Islet of Langerhans (tissue), 1 donor: ENCODE results near the gene ZNF132.
"Not testable (repeated sequence)": the region's sequence is repeated elsewhere in the genome, so short reads cannot be mapped to it uniquely, and the experiment has no call there.

ENCODE experiments used
- FAIRE-seq: peaks from one replicate; lab custom pipeline; 2011; peaks lifted over from hg19 to GRCh38; lab: Jason Lieb, UNC

ZNF132 gene

DNA sequence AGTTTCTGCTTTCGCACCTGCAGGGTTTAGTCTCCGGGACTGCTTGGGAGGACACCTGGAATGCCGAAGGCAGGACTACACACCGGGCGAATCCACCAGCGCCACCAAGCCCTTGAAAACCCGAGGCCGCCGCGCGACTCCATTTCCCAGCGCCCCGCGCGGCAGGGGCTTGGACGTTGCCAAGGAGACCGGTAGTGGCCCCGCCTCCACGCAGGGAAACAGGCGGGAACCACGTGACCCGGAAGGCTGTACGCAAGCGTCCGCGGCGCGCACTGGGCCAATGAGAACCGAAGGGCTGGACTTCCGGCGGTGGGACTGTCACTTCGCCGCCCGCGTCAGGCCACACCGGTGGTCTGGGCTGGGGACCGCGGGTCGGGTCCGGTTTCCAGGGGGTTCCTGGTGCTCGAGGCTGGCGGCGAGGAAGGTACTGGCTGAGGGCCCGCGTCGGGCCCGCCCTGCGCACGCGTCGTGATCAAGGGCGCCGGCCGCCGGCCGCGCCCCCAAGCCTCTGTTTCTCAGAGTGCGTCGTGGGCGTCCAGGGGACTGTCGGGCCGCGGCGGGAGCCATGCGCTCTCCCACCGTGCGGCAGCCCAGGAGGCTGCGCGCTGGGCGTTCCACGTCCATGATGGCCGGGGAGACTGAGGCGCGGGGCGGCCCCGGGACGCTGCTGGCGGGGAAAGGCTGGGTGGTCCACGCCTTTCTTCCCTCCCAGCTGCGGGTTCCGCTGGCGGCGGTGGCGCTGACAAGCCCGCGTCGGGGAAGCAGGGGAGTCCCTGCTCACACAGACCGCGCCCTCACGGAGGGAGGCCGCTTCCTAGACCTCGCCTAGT is 27.0 kb upstream of the ZNF132 start, which contains the start of gene ZNF324:
ZNF324 (plus strand) TSS at position 321 of the 830 bp plus-strand sequence. CDS start 2,106 bp downstream, outside the sequence.
- FAIRE-seq, result no peak

DNA sequence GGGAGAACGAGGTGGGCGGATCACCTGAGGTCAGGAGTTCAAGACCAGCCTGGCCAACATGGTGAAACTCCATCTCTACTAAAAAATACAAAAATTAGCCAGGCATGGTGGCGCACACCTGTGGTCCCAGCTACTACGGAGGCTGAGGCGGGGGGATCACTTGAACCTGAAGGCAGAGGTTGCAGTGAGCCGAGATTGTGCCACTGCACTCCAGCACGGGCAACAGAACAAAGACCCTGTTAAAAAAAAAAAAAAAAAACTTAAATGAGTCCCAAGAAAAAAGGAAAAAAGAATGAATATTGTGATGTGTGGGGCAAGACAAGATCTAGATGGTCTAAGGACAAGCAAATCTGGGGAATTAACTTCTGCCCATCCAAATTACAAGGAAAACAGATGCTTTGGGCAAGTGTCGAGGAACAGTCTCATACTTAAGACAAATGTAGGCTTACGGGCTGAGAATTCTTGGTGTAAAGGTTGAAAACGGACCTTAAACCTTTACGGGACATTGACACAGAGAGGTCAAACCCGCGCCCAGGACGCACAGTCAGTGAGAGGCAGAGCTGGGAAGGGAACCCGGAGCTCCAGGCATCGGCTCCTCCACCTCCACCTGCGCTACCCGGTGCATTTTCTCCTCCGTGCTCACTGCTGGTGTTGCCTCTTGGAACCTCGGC is 26.3 kb upstream of the ZNF132 start:
- FAIRE-seq, result no peak

DNA sequence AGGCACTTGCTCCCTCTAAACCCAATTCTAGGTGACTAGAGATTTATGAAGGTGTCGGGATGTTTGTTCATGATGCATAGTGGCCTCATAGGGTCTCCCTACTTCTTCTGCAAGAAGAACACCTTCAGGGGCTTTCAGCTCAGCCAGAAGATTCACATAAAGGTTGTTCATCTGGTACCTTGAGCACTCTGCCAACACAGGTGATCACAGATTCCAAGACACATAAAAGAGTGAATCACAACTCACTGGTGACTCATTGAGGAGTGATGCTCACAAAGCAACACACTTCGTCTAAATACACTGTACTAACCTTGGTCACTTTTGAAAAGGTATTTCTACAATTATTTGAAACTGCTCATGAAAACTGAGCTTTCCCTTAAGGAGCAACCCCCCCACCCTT is 20.1 kb upstream of the ZNF132 start:
- FAIRE-seq, result no peak

DNA sequence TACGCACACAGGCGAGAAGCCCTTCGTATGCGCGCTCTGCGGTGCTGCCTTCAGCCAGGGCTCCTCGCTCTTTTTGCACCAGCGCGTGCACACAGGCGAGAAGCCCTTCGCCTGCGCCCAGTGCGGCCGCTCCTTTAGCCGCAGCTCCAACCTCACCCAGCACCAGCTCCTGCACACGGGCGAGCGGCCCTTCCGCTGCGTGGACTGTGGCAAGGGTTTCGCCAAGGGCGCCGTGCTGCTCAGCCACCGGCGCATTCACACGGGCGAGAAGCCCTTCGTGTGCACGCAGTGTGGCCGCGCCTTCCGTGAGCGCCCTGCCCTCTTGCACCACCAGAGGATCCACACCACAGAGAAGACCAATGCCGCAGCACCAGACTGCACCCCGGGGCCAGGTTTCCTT is 16.2 kb upstream of the ZNF132 start:
- FAIRE-seq, result no peak

DNA sequence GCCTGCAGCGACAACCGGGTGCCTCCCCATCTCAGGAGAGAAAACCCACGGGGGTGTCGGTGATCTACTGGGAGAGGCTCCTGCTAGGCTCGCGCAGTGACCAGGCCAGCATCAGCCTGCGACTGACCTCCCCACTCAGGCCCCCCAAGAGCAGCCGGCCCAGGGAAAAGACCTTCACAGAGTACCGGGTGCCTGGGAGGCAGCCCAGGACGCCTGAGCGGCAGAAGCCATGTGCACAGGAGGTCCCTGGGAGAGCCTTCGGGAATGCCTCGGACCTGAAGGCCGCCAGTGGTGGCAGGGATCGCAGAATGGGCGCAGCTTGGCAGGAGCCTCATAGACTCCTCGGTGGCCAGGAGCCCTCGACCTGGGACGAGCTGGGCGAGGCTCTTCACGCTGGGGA is 15.4 kb upstream of the ZNF132 start:
- FAIRE-seq, result no peak

DNA sequence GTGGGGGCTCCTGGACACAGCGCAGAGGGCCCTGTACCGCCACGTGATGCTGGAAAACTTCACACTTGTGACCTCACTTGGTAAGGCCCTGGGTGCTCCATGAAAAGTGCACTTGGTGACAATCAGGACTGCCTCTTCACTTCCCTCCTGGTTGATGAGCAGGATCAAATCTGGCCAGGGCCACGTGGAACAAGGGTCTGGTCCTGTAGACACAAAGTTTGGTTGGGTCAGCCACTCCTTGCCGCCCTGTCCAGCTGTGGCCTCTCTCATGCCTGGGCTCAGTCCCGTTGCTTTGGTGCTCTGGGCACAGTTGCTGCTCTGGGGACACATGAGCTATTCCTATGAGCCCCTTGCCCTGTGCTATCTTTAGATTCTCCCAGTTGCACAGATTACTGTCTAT is 13.8 kb upstream of the ZNF132 start:
- FAIRE-seq, result no peak

DNA sequence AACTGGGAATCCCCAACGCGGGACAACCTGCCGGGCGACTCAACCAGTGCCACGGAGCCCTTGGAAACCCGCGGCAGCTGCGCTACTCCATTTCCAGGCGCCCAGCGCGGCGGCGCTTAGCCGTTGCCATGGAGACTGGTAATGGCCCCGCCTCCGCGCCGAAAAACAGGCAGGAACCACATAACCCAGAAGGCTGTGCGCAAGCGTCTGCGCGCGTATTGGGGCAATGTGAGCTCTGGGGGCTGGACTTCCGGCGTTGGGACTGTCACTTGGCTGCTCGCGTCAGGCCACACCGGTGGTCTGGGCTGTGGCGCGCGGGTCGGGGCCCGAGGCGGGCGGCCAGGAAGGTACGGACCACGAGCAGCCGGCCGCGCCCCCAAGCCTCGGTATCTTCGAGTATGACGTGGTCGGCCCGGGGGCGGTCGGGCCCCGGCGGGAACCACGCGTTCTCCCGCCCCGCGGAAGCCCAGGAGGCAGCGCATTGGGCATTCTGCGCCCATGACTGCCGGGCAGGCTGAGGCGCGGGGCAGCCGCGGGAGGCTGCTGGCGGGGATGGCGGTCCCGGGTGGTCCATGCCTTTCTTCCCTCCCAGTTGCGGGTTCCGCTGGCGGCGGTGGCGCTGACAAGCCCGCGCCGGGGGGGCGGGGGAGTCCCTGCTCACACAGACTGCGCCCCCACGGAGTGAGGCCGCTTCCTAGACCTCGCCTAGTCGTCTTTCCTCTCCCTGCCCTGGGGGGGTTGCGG is 11.6 kb upstream of the ZNF132 start, which contains the start of gene ZNF324B:
ZNF324B (plus strand) TSS at position 265 of the 744 bp plus-strand sequence. CDS start 2,080 bp downstream, outside the sequence.
- FAIRE-seq, result peak; percentile 9

DNA sequence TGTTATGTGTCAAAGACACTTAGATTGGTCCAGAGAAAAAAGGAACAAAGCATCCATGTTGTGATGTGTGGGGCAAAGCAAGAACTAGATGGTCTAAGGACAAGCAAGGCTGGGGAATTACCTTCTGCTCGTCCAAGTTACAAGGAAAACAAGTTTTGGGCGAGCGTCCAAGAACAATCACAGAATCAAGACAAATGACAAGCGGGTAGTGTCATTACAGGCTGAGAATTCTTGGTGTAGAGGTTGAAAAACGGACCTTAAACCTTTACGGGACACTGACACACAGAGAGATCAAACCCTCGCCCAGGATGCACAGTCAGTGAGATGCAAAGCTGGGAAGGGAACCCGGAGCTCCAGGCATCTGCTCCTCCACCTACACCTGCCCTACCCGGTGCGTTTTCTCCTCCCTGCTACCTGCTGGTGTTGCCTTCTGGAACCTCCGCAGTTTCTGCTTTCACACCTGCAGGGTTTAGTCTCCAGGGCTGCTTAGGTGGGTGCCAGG is 11.0 kb upstream of the ZNF132 start:
- FAIRE-seq, result no peak

DNA sequence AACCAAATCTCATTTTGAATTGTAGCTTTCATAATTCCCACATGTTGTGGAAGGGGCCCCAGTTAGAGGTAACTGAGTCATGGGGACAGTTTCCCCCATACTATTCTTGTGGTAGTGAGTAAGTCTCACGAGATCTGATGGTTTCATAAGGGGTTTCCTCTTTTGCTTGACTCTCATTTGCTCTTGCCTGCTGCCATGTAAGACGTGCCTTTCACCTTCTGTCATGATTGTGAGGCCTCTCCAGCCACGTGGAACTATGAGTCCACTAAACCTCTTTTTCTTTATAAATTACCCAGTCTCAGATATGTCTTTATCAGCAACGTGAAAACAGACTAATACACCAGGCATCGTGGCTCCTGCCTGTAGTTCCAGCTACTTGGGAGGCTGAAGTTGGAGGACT is 10.0 kb upstream of the ZNF132 start:
- FAIRE-seq, result not testable (repeated sequence)

DNA sequence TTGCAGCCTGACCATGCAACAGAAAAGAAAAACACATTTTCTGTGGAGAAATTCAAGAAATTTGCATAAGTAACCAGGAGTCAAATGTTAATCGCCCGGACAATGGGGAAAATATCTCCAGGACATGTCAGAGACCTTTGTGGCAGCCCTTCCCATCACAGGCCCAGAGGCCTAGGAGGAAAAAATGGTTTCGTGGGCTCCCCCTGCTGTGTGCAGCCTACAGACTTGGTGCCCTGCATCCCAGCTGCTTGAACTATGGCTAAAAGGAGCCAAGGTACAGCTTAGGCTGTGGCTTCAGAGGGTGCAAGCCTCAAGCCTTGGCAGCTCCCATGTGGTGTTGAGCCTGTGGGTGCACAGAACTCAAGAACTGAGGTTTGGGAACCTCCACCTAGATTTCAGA is 8.9 kb upstream of the ZNF132 start:
- FAIRE-seq, result not testable (repeated sequence)

DNA sequence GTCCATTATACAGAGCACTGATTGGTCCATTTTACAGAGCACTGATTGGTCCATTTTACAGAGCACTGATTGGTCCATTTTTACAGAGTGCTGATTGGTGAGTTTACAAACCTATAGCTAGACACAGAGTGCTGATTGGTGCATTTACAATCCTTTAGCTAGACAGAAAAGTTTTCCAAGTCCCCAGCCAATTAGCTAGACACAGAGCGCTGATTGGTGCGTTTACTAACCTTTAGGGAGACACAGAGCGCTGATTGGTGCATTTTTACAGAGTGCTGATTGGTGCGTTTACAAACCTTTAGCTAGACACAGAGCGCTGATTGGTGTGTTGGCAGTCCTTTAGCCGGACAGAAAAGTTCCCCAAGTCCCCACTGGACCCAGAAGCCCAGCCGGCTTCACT is 3.0 kb upstream of the ZNF132 start:
- FAIRE-seq, result not testable (repeated sequence)

DNA sequence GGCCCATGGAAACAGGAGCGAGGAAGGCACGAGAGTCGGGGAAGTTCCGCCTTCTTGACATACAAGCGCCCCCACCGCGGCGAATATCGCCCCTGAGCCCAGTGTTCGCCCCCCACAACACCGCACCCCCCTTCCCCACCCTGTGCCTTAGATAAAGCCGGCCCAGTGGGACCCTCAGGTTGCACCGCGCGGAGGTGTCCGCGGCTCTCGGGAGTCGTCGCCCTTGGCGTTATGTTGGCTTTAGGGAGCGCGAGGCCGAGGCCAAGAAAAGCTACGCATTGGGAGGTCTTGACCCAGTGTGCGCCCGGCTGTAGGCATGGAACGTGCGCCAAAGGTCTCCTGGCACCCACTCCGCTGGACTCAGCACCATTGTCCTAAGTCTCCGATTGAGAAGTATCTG is 603 bp upstream of the ZNF132 start:
- FAIRE-seq, result no peak

DNA sequence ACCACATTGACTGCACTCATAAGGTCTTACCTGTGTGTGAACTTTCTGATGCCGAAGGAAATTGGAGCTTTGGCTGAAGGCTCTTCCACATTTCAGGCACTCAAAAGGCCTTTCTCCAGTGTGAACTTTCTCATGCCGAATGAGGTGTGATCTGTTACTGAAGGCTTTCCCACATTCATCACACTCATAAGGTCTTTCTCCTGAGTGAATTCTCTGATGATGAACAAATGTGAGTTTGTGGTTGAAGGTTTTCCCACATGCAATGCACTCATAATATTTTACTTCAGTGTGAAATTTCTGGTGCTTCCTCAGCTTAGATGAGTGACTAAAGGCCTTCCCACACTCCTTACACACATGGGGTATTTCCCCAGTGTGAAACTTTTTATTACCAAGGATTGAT is 5.7 kb downstream of the ZNF132 start:
- no peak for FAIRE-seq

DNA sequence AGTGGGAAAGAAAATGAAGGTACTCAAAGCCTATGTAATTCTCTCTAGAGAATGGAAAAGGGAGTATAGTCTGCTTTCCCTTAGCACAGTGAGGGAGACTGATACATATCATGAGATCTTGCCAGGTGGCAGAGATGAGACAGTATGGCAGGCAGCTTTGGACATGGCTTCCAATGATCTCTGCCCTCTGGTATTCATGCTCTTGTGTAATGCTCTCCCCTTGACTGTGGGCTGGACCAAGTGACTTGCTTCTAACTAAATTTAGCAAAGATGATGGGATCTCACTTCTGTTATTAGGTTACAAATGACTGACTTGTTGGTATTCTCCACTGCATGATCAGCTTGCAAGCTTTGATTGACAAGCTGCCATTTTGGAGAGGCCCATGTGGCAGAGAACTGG is 10.2 kb downstream of the ZNF132 start:
- FAIRE-seq, result no peak

DNA sequence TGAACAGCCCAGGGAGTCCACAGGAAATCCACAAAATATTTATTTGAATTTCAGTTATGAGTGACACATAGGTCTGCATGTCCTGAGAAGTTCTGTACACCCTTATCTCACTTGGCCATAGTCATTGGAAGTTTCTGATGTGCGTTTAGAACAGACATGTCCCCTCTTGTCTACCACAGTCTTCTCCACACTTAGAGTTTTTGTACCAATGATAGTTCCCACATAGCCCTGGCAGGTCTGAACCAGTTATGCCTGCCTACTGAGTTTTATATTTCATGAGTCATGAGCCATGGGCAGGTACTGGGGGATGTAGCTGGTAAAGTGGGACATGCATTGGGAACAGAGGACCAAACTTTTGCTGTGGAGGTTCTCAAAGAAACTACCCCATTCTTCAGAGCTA is 11.3 kb downstream of the ZNF132 start:
- no peak for FAIRE-seq

DNA sequence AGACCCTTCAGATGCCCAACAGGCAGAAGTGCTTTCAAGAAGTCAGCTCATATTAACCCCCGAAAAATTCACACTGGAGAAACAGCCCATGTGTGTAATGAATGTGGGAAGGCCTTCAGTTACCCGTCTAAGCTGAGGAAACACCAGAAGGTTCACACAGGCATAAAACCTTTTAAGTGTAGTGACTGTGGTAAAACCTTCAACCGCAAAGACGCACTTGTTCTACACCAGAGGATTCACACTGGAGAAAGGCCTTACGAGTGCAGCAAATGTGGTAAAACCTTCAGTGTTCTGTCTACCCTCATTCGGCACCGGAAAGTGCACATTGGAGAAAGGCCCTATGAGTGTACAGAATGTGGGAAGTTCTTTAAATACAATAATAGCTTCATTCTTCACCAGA is 22.9 kb downstream of the ZNF132 start:
- FAIRE-seq, result no peak

DNA sequence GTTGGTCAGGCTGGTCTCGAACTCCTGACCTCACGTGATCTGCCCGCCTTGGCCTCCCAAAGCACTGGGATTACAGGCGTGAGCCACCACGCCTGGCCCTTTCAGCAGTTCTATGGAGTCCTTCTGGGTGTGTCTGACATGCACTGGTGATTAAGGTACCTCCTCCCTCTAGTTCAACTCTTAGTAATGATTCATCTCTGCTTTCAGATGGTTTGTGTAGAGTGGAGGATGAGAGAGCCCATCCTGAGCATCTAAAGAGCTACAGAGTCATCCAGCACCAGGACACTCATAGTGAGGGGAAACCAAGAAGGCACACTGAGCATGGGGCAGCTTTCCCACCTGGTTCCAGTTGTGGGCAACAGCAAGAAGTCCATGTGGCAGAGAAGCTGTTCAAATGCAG is 23.3 kb downstream of the ZNF132 start:
- no peak for FAIRE-seq

DNA sequence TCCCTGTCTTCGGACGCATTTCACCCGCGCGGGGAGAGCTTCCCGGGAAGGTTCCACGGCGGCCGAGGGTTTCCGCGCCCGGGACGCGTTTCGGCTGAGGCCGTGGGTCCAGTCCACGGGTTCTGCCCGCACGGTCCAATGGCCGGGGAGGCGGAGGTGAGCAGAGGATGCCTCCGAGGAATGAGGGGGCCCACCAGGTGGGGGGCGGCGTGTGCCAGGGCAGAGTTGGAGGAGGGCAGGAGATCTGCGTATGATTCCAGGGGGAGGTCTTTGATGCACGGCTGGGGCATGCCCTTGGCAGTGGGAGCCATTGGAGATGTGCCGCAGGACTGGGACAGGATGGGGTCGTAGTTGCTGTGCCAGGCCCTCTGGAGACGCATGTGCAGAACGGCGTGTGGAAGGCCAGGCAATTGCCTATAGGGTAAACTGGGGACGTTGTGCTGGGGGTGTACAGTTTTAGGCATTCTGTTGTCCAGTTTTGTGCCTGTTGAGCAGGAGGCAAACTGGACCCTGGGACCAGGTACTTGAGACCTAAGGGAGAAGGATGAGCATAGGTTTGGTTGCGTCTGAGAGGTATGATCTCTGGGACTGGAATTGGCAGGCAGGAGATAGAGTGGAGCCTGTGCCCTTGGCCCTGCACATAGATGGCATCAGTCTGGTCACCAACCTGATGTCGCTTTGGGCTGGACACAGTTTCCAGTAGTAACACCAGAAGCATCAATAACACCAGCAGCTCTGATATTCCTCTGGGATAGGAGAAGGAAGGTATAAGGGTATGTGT is 30.8 kb downstream of the ZNF132 start:
- FAIRE-seq, result no peak

DNA sequence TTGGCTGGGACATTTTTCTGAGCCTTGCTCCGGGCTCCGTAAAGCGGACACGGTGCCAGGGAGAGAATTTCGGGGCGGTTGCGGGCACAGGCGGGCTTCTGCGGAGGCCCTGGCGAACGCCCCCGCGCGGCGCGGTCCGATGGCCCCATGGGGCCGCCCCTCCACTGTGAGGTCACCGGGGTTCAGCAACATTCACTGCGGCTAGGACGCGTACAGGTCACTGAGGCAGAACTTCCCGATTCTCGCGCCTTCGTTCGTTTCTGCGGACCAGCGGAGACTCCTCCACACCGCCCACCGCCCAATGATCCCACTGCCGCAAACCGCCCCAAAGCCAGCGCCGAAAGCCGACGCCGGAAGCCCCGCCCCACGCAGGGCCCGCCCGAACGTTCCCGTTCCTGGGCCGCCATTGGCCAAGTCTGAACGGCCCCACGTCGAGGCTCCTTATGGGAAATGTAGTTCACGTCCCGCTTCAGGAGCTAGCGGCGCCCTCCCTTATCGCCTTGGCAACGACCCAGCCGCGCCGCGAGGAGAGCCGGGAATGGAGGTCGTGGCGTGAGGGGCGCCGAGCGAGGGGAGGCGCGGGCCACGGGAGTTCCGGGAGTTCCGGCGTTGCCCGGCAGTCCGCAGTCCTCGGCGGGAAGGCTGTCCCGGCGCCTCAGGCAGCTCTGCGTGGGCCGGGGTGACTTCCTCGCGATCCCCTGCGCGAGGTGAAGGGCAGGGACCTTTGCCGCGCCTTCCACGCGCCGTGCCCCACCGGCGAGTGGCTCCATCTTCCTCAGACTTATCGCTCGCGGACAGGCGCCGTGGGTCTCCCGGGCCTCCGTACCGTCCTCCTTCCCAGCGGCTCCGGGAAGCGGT is 31.6 kb downstream of the ZNF132 start, which contains the start of gene ZNF584:
ZNF584 (plus strand) TSS at position 498 of the 858 bp plus-strand sequence. CDS start 499 bp downstream, outside the sequence.
- FAIRE-seq, result no peak

DNA sequence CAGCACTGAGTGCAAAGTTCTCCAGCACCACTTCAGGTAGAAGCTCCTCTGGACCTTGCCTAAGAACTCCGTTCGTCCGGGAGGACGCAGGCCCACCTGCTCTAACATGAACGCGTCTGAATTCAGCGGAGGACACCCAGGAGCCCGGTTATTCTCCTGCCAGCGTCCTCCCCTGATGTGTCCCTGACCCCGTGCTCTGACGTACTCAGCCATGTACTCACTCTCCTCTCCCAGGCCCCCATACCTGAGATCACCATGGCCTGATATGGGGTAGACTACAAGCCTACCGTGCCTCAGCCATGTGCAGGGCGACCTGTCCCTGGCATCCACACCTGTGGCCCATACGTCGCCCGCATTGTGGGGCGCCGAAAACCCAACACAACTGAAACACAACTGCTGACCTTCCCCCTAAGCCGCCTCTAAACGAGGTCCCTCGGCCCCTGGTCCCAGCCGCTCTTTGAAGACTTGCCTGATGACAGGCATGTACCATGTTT is 32.2 kb downstream of the ZNF132 start:
- no peak for FAIRE-seq
